NCI-H1436 treated with DMSO at 0.1 percent for 48 hours (cell line): ENCODE measurements around the gene SEC23B.
A peak's percentile ranks its signal among the peaks of the same experiment; 100 is the strongest.

Source experiments
- DNase-seq: peaks from one replicate; lab custom pipeline; 2025; lab: John Stamatoyannopoulos, UW

Gene SEC23B

GRCh38 chr20:18587665-18588573 lies 80.2 kb downstream of the SEC23B start, which contains the start of gene DTD1:
TSS of gene DTD1 (plus strand) at chr20:18588054. CDS start at chr20:18588073, 19 bp downstream.
- peak; percentile 14 for DNase-seq

- no peak for DNase-seq
Measured at GRCh38 chr20:18588574-18588933, 80.8 kb downstream of the SEC23B start.

GRCh38 chr20:18589941-18590674 lies 82.4 kb downstream of the SEC23B start:
- DNase-seq = no peak

GRCh38 chr20:18596270-18596669 lies 88.5 kb downstream of the SEC23B start:
- DNase-seq = no peak

- DNase-seq = no peak
Measured at GRCh38 chr20:18609741-18610140, 102.0 kb downstream of the SEC23B start.
